HG03095 (cell line): ENCODE data around the gene CCDC92B.
"Not testable (repeated sequence)": the region's sequence is repeated elsewhere in the genome, so short reads cannot be mapped to it uniquely, and the experiment has no call there.

ENCODE experiments used
- ATAC-seq: cut with Tn5 transposase; IDR thresholded peaks from one replicate; pipeline ENCODE4 v1.9.1; 2021; ENCODE audit warnings: moderate library complexity; ENCODE audit not compliant: unreplicated experiment

CCDC92B gene

DNA sequence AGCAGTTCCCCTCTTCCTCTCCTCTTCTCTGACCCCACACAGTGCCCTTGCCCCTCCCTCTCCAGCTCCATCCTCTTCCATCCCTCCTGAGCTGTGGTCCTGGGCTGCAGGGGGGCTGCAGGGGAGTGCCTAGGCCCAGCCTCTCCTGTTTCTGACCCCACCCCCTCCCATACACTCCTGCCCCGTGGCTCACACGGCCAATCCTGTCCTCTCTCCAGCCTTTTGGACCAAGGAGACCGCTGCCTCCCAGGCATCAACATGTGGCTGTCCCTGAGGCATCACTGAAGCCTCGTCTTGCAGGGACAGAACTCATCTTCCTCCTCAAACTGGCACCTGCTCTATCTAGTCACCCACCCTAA, 44.6 kb downstream of the CCDC92B start:
- ATAC-seq, result no peak

DNA sequence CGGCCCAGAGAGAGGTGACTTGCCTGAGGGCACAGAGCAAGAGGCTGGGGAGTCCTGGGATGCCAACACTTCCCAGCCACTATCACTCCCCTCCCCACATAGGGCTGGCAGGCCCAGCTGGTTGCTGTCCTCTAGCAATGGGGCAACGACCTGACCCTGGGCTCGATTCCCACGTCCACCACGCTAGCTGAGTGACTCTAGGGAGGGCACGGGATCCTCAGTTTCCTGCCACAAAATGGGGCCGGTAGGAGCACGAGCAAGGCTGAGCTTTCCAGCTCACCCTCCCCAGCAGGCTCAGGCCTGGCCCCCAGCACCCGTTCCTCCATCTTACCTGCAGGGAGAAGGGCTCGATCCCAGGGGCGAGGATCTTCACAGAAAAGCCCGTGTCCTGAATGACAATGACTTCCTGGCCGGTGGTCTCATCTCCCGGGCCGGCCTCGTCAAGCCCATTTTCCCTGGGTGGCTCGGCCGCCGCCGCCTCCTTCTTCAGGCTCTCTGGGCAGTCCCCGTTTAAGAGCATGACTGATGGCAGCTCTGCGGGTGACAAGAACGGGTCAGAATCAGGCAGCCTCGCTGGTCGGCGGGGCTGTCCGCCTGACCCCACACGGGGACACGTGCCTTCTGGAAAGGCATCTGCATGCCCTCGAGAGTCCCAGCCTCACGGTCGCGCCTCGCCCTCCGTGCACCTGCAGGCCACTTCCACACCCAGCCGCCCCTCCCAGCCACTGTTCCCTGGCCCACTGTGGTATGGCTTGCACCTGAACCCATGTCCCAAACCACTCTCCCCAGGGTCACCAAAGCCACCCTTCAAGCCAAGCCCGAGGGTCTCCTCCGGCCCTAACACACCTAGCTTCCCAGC, 45.2 kb downstream of the CCDC92B start:
- ATAC-seq, result no peak

DNA sequence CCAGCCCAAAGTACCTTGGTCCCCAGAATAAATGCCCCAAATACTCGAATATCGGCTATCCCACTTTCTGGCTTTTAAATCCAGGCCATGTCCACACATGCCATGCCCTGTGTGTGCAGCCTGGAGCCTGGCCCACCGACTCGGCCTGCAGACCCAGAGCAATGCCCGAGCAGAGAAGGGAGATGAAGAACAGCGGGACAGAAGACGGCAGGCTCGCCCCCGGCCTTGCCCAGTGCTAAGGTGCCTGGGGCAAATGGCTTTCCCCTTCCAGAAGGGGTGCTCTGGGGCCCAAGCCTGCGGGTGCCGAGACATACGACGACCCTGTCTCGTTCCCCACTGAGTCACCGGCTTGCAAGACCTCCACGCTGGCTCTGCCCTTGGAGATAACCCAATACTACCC, 45.8 kb downstream of the CCDC92B start:
- ATAC-seq, result no peak

DNA sequence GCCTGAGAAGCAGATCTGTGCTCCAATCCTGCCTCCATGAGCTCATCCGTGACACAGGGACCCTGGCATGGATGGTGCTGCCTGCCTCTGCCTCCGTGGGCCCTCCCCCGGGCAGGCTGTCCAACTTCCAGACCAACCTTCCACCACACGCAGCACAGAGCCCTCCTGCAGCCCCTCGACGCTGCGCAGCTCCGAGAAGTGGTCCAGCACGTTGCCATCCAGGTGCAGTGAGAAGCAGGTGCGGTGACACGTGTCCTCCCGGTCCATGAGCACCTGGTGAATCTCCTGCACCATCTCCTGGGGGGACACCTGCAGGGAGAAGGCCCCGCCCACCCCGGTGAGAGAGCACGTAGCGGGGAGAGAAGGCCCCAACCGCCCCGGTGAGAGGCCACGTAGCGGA, 46.3 kb downstream of the CCDC92B start:
- no peak for ATAC-seq

DNA sequence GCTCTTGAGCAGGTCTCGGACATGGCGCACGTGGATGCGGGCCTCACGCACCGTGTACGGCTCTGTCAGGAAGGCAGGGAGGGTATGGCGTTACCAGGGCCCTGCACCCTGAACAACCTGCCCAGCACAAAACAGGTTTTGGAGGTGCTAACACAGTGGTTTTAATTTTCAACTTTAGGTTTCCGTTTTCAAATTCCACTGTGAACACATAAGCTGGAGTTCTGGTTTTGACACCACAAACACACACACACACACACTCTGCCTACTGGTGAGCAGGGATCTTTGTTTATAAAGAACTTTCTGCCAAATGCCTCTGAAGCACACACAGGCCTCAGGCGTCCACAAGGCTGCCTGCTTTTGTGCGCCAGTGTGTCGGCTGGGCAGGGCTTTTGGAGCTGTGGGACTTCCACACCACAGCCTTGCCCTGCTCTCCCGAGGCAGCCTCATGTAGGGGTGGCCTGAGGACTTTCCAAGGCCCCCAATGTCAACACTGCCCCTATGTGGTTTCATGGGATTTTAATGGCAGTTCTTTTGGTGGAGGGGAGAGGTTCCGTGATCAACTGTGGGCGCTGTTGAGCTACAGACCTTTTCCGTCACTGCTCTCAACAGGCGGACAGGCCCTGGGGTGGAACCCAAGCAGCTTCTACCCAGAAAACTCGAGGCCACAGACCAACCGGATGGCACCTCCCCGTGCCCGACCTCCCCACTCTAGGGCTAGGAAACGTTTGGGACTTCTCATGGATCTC, 47.3 kb downstream of the CCDC92B start:
- ATAC-seq, result no peak

DNA sequence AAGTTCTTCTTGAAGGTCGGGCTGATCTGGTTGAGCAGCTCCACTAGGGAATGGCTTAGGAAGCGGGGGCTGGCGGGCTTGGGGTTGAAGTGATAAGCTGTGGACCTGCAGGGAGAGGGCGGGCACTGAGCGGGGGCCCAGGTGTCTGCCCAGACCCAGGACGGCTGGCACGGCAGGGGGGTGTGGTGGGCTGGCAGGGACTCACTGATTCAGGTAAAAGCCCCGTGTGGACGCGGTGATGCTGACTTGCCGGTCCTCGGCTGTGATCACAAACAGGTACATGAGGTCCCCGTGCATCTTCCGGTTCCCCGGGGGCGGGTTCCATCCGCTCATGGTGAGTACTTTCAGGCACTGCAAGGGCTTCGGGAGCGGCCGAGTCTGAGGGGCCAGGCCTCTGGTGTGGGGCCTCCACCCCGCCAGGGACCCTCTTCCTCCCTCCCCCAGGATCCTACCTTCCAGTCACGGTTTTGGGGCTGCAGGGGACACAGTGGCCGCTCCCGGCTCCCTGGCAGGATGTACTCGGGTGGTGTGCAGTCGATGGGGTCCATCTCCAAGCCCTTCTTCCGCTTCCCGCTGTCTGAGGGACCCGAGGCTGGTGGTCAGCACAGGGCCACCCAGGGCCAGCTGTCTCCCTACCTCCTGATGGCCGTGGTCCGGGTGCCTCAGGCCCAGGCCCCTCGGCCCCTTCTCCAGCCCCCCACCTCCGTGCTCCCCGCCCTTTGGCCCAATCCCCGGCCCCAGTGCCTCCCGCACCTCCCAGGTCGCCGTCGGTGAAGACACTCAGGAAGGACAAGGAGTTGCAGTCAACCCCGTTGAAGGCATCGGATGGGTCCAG, 48.1 kb downstream of the CCDC92B start:
- ATAC-seq, result no peak

DNA sequence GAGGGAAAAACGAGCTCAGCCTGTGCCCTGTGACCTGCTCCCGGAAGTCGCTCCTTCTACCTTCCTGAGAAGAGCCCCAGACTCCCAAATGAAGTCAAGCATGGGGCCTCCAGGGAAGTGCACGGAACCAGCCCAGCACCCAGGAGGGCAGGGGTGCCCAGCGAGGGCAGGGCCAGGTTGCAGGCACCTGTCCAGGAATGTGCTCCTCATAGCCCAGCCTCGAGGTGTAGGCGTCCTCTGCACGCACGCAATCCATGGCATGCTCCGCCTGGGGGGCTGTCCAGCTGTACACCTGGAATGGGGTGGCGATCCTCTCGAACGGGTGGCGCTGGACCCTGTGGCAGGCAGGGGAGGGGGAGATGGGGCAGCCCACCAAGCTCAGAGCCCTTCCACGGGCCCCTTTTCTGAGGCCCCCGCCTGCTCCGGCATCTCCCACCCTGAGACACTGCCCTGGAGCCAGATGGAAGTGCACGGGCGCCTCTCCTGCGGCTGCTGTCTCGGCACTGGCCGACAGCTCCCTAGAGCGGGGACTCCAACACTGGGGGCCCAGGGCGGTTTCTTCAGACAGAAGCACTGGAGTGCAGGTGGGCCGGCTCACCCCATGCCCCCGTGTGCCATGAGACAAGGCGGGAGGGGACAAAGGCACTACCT, 48.8 kb downstream of the CCDC92B start:
- ATAC-seq, result no peak

DNA sequence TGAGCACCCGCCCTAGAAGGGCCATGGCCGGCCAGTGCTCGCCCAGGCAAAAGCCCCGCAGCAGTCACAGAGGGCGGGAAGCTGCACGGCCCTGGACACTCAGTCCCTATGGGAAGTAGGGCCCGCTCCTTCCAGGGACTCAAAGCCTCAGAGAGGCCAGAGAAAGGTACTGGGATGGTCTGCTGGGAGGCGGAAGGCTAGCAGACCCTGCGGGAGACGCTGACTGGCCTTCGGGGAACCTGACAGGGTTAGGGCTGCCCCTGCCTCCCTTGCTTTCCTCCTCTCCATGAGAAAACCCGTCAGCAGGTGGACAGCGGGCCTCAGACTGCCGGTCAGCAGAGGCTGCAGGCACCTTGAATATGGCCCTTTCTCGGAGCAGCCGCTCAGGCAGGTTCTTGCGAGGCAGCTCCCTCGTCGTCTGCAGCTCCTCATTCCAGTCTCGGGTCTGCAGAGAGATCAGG, 49.4 kb downstream of the CCDC92B start:
- ATAC-seq, result no peak

DNA sequence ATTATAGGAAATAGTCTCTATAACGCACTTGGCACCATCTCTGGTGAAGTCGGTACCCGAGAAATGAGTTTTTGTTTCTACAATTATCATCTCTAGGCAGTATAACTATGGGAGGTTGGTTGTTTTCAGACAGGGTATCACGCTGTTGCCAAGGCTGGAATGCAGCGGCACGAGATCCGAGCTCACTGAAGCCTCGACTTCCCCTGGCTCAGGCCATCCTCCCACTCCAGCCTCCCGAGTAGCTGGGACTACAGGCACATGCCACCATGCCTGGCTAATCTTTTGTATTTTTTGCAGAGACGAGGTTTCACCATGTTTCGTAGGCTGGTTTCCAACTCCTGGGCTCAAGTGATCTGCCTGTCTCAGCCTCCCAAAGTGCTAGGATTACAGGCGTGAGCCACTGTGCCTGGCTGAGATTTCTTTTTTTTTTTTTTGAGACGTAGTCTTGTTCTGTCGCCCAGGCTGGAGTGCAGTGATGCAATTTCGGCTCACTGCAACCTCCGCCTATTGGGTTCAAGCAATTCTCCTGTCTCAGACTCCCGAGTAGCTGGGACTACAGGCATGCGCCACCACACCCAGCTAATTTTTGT, 50.1 kb downstream of the CCDC92B start:
- not testable (repeated sequence) for ATAC-seq

DNA sequence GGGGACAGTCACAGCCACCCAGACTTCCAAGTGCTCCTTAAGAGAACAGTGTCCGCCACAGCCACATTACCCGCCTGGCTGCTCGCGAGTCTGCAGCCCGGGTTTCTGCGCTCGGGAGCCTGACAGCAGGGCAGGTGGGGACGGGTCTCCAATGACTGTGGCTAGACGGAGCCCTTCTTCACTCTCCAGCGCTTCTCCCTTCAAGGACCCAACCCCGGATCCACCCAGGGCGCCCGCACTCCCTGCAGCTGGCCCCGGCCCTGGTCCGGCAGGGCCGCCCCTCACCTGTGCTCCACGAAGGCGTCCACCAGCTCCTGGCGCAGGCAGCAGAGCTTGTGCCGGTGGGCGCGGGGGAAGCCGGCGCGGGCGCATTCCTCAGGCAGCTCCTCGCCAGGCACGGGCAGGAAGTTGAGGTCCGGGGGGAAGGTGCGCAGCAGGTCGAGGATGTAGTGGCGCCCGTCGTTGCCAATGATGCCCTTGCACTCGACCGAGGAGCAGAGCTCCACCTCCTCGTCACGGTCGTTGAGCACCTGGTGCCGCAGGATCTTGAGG, 51.8 kb downstream of the CCDC92B start:
- no peak for ATAC-seq

DNA sequence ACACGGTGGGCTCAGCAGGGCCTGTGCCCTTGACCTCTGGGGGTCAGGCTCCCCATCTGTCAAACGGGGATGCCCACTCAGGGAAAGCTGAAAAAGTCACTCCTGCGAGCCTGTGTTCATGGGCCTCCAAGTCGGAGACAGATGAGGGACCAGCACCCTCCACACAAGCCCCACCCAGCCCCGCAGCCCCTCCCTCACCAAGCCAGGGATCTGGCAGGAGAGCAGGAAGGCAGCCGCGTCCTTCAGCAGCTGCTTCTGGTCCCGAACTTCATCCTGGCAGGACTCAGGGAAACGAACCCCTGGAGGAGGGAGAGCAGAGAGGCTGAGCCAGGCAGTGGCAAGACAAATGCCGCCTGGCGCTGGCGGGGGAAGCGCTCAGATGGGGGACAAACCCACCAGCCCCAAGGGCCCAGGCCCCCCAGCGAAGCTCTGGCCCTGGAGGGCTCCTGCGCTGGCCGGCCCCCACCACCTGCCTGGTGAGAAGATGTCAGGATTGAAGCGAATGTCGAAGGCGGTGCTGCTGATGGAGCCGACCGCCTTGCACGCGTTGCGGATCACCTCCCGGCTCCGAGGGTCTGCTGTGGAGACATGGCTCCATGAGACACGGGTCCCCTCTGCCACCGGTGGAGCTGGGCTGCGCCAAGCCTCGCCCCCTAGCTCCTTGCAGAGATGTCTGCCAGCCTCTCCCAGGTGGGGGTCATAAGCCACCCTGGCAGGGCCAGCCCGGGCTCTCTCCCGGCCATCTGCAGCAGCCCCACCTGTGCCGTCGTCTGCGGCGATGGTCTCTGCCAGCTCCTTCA, 53.3 kb downstream of the CCDC92B start:
- no peak for ATAC-seq

DNA sequence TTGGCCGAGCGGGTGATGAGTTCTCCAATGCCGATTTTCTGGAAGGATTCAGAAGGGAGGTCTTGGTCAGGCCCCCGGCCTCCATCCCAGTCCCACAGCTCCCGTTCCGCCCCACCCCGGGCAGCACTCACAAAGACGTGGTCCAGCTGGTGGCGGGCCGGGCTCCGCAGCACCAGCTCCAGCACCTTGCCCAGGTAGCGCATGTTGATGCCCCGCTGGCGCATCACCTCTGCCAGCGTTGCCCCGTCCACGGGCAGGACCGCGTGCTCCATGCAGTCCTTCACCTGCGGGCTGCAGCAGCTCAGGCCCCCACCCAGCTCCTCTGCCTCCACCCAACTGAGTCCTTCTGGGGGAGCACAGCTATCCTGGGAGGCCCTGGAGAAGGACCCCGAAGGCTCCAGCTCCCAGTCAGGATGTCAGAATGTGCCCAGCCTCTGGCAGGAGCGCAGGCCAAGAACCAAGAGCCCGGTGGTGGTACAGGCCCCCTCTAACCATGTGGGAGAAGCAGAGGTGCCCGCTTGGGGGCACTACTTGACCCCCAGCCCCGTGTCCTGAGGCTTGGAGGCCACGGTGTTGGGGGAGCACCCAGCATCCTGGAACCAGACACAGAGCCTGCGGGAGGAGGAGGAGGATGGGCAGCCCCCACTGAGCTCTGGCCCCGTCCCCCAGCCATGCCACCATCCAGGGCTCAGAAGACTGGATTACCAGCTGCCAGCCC, 54.0 kb downstream of the CCDC92B start:
- no peak for ATAC-seq

DNA sequence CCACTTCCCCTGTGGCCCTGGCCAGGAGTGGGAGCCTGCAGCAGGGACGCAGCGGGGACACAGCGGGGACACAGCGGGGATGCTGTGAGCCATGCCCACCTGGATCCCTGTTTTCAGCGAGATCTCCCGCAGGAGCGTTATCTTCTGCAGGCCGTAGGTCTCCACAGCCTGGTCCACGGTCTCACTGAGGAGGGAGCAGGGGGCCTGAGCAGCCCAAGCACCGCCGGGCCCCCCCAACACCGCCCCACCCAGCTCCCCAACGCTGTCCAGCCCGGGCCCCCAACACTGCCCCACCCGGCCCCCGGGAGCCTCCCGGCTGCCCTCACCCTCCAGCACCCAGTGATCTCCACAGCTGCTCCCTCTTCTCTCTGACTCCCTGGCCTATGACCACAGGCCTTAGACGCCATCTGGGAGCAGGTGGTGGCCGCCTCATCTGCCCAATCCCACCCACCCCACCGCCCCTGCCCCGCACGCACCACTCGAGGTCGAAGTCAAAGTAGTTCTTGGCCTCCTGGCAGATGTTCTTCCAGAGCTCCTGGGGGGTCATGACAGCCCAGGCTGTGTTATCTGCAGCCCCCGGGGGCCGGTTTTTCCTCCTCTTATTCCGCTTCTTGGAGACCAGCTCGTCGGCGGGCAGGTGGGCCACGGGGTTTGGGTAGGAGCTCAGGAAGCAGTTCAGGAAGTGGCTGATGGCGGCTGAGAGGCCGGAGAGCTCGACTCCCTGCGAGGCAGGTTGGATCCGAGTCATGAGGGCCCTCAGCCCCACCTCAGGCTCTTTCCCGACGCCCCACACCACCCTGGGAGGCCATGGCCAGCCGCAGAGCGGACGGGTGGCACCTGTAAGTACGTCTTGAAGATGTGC, 54.8 kb downstream of the CCDC92B start:
- no peak for ATAC-seq

DNA sequence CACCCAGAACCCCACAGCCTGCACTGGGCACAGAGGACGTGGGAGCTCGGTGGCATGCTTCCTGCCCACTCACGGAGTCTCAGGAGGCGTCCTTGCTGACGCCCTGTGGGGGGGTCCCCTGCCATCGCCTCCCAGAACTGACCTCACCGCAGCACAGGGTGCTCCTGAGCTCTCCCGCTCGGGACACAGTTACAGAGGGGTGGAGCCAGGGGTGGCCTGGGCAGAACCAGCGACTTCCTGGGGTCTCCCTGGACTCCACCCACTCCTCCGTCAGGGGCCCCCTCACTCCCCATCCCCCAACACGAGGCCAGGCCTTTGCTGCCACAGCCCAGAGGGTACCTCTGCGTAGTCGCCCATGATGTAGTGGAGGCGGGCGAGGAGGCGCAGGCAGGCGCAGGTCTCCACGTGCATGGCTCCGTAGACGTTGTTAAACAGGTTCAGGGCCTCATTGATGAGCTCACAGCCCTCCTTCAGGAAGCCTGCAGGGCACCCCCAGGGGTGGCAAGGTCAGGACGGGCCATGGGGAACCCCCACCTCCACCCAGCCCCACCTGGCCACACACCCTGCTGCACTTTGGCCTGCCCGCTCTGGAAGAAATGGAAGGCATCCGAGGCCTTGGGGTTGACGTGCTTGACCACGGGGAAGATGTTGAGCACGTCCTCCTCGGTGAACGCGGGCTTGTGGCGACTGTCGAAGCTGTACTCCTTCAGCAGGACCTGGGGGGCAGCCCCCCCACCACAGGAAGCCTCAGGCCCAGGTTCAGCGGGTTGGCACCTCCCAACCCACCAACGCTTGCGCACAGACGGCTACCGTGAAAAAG, 55.7 kb downstream of the CCDC92B start:
- ATAC-seq, result no peak

DNA sequence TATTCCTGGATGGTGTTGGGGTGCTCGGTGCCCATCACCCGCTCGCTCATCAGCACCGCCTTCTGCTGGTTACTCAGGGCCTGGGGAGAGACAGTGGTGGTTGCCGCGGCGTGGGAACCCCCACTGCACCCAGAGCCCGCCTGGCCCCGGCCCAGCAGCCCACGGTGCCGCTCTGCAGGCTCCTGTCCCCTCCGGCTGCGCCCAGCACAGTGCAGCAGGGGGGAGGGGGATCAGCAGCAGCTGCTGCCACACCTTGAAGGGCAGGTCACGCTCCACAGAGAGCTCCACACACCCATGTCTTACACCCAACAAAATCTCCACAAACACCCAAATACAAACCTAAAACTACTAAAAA, 56.7 kb downstream of the CCDC92B start:
- no peak for ATAC-seq

DNA sequence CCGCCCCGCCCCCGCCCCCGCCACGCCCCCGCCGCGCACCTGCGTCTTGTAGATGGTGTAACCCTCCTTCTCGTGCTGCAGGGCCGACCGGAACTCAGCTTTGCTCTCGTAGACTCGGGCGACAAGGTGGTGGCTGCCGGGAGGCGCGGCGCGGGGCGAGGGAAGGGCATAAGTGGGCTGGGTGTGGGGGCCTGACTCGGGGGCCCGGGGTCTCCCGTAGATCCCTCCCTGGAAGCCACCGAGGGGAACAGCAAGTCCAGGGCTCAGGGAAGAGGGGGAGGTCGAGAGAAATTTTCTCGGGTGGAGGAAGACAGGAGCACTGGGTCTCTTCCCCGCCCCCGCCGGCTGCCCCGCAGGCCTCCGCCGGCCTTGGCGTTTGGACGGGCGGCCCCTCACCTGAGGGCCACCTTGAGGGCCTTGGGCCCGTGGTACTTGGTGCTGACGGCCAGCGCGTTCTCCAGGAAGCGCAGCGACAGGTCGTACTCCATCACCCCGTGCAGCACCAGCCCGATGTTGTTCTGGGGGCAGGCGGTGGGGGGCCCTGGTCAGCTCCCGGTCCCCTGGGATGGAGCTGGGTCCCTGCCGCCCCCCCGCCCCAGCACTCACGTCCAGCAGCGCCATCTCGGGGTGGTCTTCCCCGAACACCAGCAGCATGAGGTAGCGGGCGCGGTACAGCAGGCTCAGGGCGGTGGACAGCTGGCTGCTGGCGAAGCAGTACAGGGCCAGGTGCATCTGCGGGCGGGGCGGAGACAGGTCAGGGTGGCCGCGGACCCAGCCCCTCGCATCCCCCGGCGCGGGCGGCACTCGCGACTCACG, 57.3 kb downstream of the CCDC92B start:
- ATAC-seq, result no peak
